Spleen (tissue), 7 donors: ENCODE measurements around the gene USP51.

Experiments
- POLR2A ChIP-seq, 3 donors: fragments of 450-650 bp; IDR thresholded peaks; one replicate each; pipeline ENCODE4 v1.5.1; 2017; ENCODE audit warnings: antibody characterized with exemption in 3 of 3, mild to moderate bottlenecking in 1 of 3
- TF ChIP-seq, protein P1 (sequence below), 11 experiments: fragments of 200-600 bp in 7 of 11; fragments of 450-650 bp in 4 of 11; sonication (generic) in 4 of 11; IDR thresholded peaks in 8 of 11; conservative IDR thresholded peaks in 3 of 11; 1 replicate in 7 of 11; 2 replicates in 4 of 11; pipeline versions ENCODE4 v1.4.0 to v1.8.0; 2016 to 2021; ENCODE audit warnings: antibody characterized with exemption in 11 of 11, inconsistent platforms in 4 of 11, mild to moderate bottlenecking in 1 of 11
- donor health status: DM: no; HTN: no; CAD: no; lungs with moderate emphysema.
- donor health status: DM: no; HTN: no; CAD: no.
- donor health status: DM: no; HTN: no; CAD: no.

GRCh38 chrX:55452833-55453124 lies 36.9 kb downstream of the USP51 start:
- TF ChIP-seq, protein P1, sequence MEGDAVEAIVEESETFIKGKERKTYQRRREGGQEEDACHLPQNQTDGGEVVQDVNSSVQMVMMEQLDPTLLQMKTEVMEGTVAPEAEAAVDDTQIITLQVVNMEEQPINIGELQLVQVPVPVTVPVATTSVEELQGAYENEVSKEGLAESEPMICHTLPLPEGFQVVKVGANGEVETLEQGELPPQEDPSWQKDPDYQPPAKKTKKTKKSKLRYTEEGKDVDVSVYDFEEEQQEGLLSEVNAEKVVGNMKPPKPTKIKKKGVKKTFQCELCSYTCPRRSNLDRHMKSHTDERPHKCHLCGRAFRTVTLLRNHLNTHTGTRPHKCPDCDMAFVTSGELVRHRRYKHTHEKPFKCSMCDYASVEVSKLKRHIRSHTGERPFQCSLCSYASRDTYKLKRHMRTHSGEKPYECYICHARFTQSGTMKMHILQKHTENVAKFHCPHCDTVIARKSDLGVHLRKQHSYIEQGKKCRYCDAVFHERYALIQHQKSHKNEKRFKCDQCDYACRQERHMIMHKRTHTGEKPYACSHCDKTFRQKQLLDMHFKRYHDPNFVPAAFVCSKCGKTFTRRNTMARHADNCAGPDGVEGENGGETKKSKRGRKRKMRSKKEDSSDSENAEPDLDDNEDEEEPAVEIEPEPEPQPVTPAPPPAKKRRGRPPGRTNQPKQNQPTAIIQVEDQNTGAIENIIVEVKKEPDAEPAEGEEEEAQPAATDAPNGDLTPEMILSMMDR (IDR thresholded peaks at IDR 0.05 in 8 of 11, conservative IDR thresholded peaks at IDR 0.05 in 3 of 11), result no peak
- TF ChIP-seq POLR2A (IDR thresholded peaks at IDR 0.05), result no peak
